H1 (cell line): ENCODE data around the gene MAST1. TPM values are rescaled to one million over a fixed set of nuclear protein-coding genes. Genes with fewer than 3 reads are reported as not detected.
A peak's percentile ranks its signal among the peaks of the same experiment; 100 is the strongest.

Source experiments
- CTCF ChIA-PET: fragments of 300-600 bp; sonication (Branson Sonifier 250); formaldehyde crosslinking; loops from one replicate; lab custom pipeline; 2021; ENCODE audit not compliant: partially characterized antibody; lab: Charles Lee
- POLR2A ChIA-PET: fragments of 300-600 bp; sonication (Branson Sonifier 250); formaldehyde crosslinking; loops from one replicate; lab custom pipeline; 2021; ENCODE audit warnings: inconsistent platforms; ENCODE audit not compliant: partially characterized antibody; lab: Charles Lee
- DNase-seq, 2 experiments: peaks; one replicate each; pipeline versions ENCODE4 v3.0.0 to v3.0.0-alpha.2; 2010 to 2022; ENCODE audit warnings: low spot score in 2 of 2, low read depth in 1 of 2, mixed read lengths in 1 of 2
- FAIRE-seq: peaks from 2 replicates; lab custom pipeline; 2011; peaks lifted over from hg19 to GRCh38; lab: Jason Lieb, UNC
- H2AFZ ChIP-seq: 2 replicates; pipeline ENCODE4 v1.8.1; 2012; ENCODE audit warnings: low read length, inconsistent platforms
- H2AK5ac ChIP-seq: 2 replicates; pipeline ENCODE4 v1.6.1; 2013; ENCODE audit warnings: low read depth, low read length
- H2BK120ac ChIP-seq: replicated peaks from 2 replicates; pipeline ENCODE3; 2013; ENCODE audit warnings: low read depth, low read length, inconsistent platforms
- H2BK12ac ChIP-seq: 2 replicates; pipeline ENCODE4 v1.6.1; 2013; ENCODE audit warnings: low read depth, low read length
- H2BK15ac ChIP-seq: 2 replicates; pipeline ENCODE4 v1.6.1; 2013; ENCODE audit warnings: low read length
- H2BK20ac ChIP-seq: 2 replicates; pipeline ENCODE4 v1.6.1; 2013; ENCODE audit warnings: low read length
- H2BK5ac ChIP-seq: 2 replicates; pipeline ENCODE4 v1.6.1; 2013; ENCODE audit warnings: low read depth, low read length
- H3K14ac ChIP-seq: 2 replicates; pipeline ENCODE4 v1.6.1; 2013; ENCODE audit warnings: inconsistent platforms; ENCODE audit not compliant: insufficient read length
- H3K18ac ChIP-seq: 2 replicates; pipeline ENCODE4 v1.6.1; 2013; ENCODE audit warnings: low read length; ENCODE audit errors: extremely low read depth
- H3K23ac ChIP-seq: 2 replicates; pipeline ENCODE4 v1.6.1; 2013; ENCODE audit warnings: inconsistent platforms; ENCODE audit not compliant: insufficient read length
- H3K23me2 ChIP-seq: 2 replicates; pipeline ENCODE4 v1.6.1; 2013; ENCODE audit warnings: low read depth, low read length
- H3K27ac ChIP-seq: 2 replicates; pipeline ENCODE4 v1.6.1; 2011; ENCODE audit warnings: low read depth, low read length, inconsistent platforms
- H3K27me3 ChIP-seq, 4 experiments: replicated peaks in 1 of 4; 1 replicate in 1 of 4; 2 replicates in 3 of 4; pipeline versions ENCODE4 v1.6.1 to v1.8.1; 2011 to 2013; ENCODE audit warnings: low read length in 3 of 4, mild to moderate bottlenecking in 3 of 4, inconsistent platforms in 2 of 4, mixed read lengths in 2 of 4, moderate library complexity in 1 of 4; ENCODE audit not compliant: control insufficient read depth in 3 of 4, insufficient read depth in 3 of 4; ENCODE audit errors: extremely low read depth in 1 of 4
- H3K36me3 ChIP-seq, 4 experiments: 2 replicates each; pipeline versions ENCODE4 v1.6.1 to v1.8.1; 2011 to 2013; ENCODE audit warnings: mild to moderate bottlenecking in 4 of 4, low read length in 3 of 4, moderate library complexity in 2 of 4, control low read depth in 1 of 4, inconsistent platforms in 1 of 4; ENCODE audit not compliant: insufficient read depth in 4 of 4, control insufficient read depth in 2 of 4
- H3K4ac ChIP-seq: replicated peaks from 2 replicates; pipeline ENCODE3; 2013; ENCODE audit warnings: low read length, low read depth, mixed read lengths, inconsistent platforms; ENCODE audit not compliant: insufficient read length
- H3K4me1 ChIP-seq, 4 experiments: replicated peaks in 1 of 4; 1 replicate in 1 of 4; 2 replicates in 3 of 4; pipeline versions ENCODE4 v1.6.1 to v1.8.1; 2011 to 2013; ENCODE audit warnings: low read length in 3 of 4, inconsistent platforms in 2 of 4, mixed read lengths in 1 of 4; ENCODE audit not compliant: insufficient read depth in 4 of 4, control insufficient read depth in 3 of 4
- H3K4me2 ChIP-seq, 2 experiments: 2 replicates each; pipeline versions ENCODE4 v1.6.1 to v1.8.1; 2011 to 2013; ENCODE audit warnings: low read depth in 2 of 2, low read length in 2 of 2, control low read depth in 1 of 2, inconsistent platforms in 1 of 2, mild to moderate bottlenecking in 1 of 2; ENCODE audit not compliant: insufficient read depth in 1 of 2
- H3K4me3 ChIP-seq, 4 experiments: fragments of 200-600, 300-600 bp in 1 of 4; sonication (generic), shearing (Covaris generic), sonication (Bioruptor Twin) in 1 of 4; 2 replicates each; pipeline versions ENCODE4 v1.5.1 to v1.8.1; 2011 to 2016; ENCODE audit warnings: low read length in 4 of 4, low read depth in 3 of 4, control low read depth in 2 of 4, inconsistent platforms in 2 of 4, mild to moderate bottlenecking in 2 of 4, mixed read lengths in 1 of 4, moderate library complexity in 1 of 4; ENCODE audit not compliant: insufficient read depth in 2 of 4; ENCODE audit errors: extremely low read depth in 1 of 4
- H3K56ac ChIP-seq: replicated peaks from 2 replicates; pipeline ENCODE3; 2013; ENCODE audit warnings: low read depth, mild to moderate bottlenecking, mixed read lengths, low read length, inconsistent platforms; ENCODE audit not compliant: insufficient read length
- H3K79me1 ChIP-seq: 2 replicates; pipeline ENCODE4 v1.6.1; 2013; ENCODE audit warnings: low read depth, low read length, control low read depth
- H3K79me2 ChIP-seq, 2 experiments: 2 replicates each; pipeline versions ENCODE4 v1.6.1 to v1.8.1; 2012 to 2013; ENCODE audit warnings: low read length in 2 of 2, mild to moderate bottlenecking in 2 of 2, inconsistent platforms in 1 of 2; ENCODE audit not compliant: insufficient read depth in 2 of 2, control insufficient read depth in 1 of 2
- H3K9ac ChIP-seq, 4 experiments: replicated peaks in 1 of 4; 1 replicate in 1 of 4; 2 replicates in 3 of 4; pipeline versions ENCODE4 v1.6.1 to v1.8.1; 2011 to 2013; ENCODE audit warnings: low read depth in 3 of 4, low read length in 3 of 4, control low read depth in 2 of 4, mild to moderate bottlenecking in 2 of 4, moderate library complexity in 2 of 4, inconsistent platforms in 1 of 4; ENCODE audit errors: extremely low read depth in 1 of 4
- H3K9me3 ChIP-seq, 2 experiments: 2 replicates each; pipeline versions ENCODE4 v1.6.1 to v1.8.1; 2012 to 2013; ENCODE audit warnings: mild to moderate bottlenecking in 2 of 2, moderate library complexity in 2 of 2, control low read depth in 1 of 2, inconsistent platforms in 1 of 2, low read depth in 1 of 2, low read length in 1 of 2, mixed read lengths in 1 of 2; ENCODE audit not compliant: insufficient read depth in 2 of 2
- H4K20me1 ChIP-seq, 2 experiments: replicated peaks in 1 of 2; 2 replicates each; pipeline versions ENCODE3 to v1.8.1; 2011 to 2013; ENCODE audit warnings: inconsistent platforms in 2 of 2, low read length in 2 of 2, mild to moderate bottlenecking in 1 of 2; ENCODE audit not compliant: insufficient read depth in 2 of 2, control insufficient read depth in 1 of 2
- H4K5ac ChIP-seq: 2 replicates; pipeline ENCODE4 v1.6.1; 2013; ENCODE audit warnings: low read length, low read depth, mixed read lengths, inconsistent platforms; ENCODE audit not compliant: insufficient read length
- H4K8ac ChIP-seq: 2 replicates; pipeline ENCODE4 v1.8.0; 2013; ENCODE audit warnings: mild to moderate bottlenecking, moderate library complexity, low read length, inconsistent platforms; ENCODE audit not compliant: insufficient read depth; ENCODE audit errors: extremely low read depth
- H4K91ac ChIP-seq: replicated peaks from 2 replicates; pipeline ENCODE3; 2013; ENCODE audit warnings: low read length, mixed read lengths, inconsistent platforms; ENCODE audit not compliant: insufficient read length
- CBX5 ChIP-seq: fragments of 300-800, 300-1000 bp; sonication (generic); IDR thresholded peaks from 2 replicates; pipeline ENCODE4 v1.7.1; 2016; ENCODE audit warnings: antibody characterized with exemption, low read length, low read depth
- CREB1 ChIP-seq: IDR thresholded peaks from 2 replicates; pipeline ENCODE4 v1.6.1; 2012; ENCODE audit warnings: inconsistent platforms
- CTBP2 ChIP-seq: IDR thresholded peaks from 2 replicates; pipeline ENCODE4 v1.7.0; 2011; ENCODE audit warnings: borderline replicate concordance, mild to moderate bottlenecking, moderate library complexity, mixed read lengths, low read length; ENCODE audit not compliant: insufficient read depth, insufficient read length
- HDAC6 ChIP-seq: IDR thresholded peaks from one replicate; pipeline ENCODE4 v1.7.1; 2012; ENCODE audit warnings: low read depth, mild to moderate bottlenecking, inconsistent platforms, low read length, moderate library complexity
- KDM5A ChIP-seq: fragments of 200-600 bp; IDR thresholded peaks from 2 replicates; pipeline ENCODE4 v1.7.1; 2012; ENCODE audit warnings: mild to moderate bottlenecking, low read length, inconsistent platforms, mixed read lengths
- NANOG ChIP-seq: IDR thresholded peaks from 2 replicates; pipeline ENCODE4 v1.6.1; 2011; ENCODE audit warnings: low read length, low read depth, mild to moderate bottlenecking, inconsistent platforms; ENCODE audit not compliant: insufficient read depth, poor library complexity, severe bottlenecking
- PHF8 ChIP-seq: fragments of 200-600 bp; sonication (generic); conservative IDR thresholded peaks from 2 replicates; pipeline ENCODE4 v1.7.1; 2012; ENCODE audit warnings: low read depth, mild to moderate bottlenecking, inconsistent platforms, low read length, moderate library complexity
- POLR2A ChIP-seq, 2 experiments: IDR thresholded peaks; 1 replicate in 1 of 2; 2 replicates in 1 of 2; pipeline ENCODE4 v1.6.1; 2011; ENCODE audit warnings: low read depth in 2 of 2, low read length in 2 of 2, mild to moderate bottlenecking in 2 of 2; ENCODE audit errors: control extremely low read depth in 1 of 2
- SUZ12 ChIP-seq: fragments of 200-600 bp; sonication (generic); IDR thresholded peaks from 2 replicates; pipeline ENCODE4 v1.6.1; 2012; ENCODE audit warnings: mild to moderate bottlenecking, inconsistent platforms, low read length, moderate library complexity, mixed read lengths
- TEAD4 ChIP-seq: IDR thresholded peaks from 2 replicates; pipeline ENCODE4 v1.6.1; 2012; ENCODE audit warnings: low read depth, low read length, inconsistent platforms, mixed read lengths
- WGBS, 2 experiments: shearing (Covaris generic) in 1 of 2; methylation state at CpG; one replicate each; pipeline versions ENCODE4 v1.1.6 to v1.1.7; 2013 to 2015; ENCODE audit warnings: low lambda C conversion rate in 2 of 2, mixed read lengths in 2 of 2, inconsistent platforms in 1 of 2, low coverage in 1 of 2, missing lambda C conversion rate in 1 of 2; ENCODE audit not compliant: insufficient replicate concordance in 2 of 2, insufficient coverage in 1 of 2, insufficient read length in 1 of 2; ENCODE audit errors: extremely low coverage in 1 of 2, missing lambda C conversion rate in 1 of 2; 5-methylcytosine and 5-hydroxymethylcytosine counted together
- polyA plus RNA-seq, 7 experiments: library from polyadenylated mRNA; depleted of rRNA in 3 of 7; stranded (reverse) in 5 of 7; unstranded in 2 of 7; fragments of >200 nt in 5 of 7; fragments of 200-250 nt in 2 of 7; gene quantifications; 1 replicate in 5 of 7; 2 replicates in 1 of 7; 4 replicates in 1 of 7; pipeline versions ENCODE4 v1.2.1 to v1.2.3, GENCODE V29; 2011 to 2013; ENCODE audit warnings: missing spikeins in 2 of 7, mixed read lengths in 2 of 7
- total RNA-seq: library from RNA; stranded (reverse); fragmentation: NEBNext Ultra II Directional; extraction: Animal tissue kit (Norgen Biotek cat#: 25700); gene quantifications from 2 replicates; pipeline ENCODE4 v1.2.1, GENCODE V29; 2021
- TF ChIP-seq, protein P1 (sequence below): IDR thresholded peaks from 2 replicates; pipeline ENCODE4 v1.6.1; 2012; ENCODE audit warnings: inconsistent platforms

The MAST1 gene
- total and polyA plus RNA-seq, 2 of the 8 experiments (the other 6 are each of a cell fraction or from before 2014, with no cell fraction given): 15.6 to 28.3 TPM

GRCh38 chr19:12792051-12792852 lies 46.1 kb upstream of the MAST1 start:
- Histone ChIP-seq H2BK120ac (no peak overlapping the region), H3K27me3 (peaks cover 0 to 18% (median 13%) of the 10 kb centered on the region in 4 experiments; a peak in 5 of 7 replicates), H3K14ac (no peak overlapping the region), H3K4me3 (peak overlapping the region; percentile 46 to 71 (median 54)), H3K4ac (peak overlapping the region; percentile 92), H2AFZ (no peak overlapping the region), H4K8ac (peak overlapping the region; percentile 87), H2BK12ac (0 out of 2 replicates have a peak overlapping the region, but pooled peaks have one; percentile 68), H3K27ac (no peak overlapping the region), H4K20me1 (no peaks in the 10 kb centered on the region), H2AK5ac (no peak overlapping the region), H3K9ac (peak overlapping the region; percentile 45 to 63 (median 54)), H2BK5ac (peak overlapping the region; percentile 78; the same call in 1 of the 2 replicates), H3K23me2 (peaks cover 29% of the 10 kb centered on the region), H3K9me3 (no peaks in the 10 kb centered on the region), H3K18ac (peak overlapping the region; percentile 95), H3K56ac (peak overlapping the region; percentile 65), H3K4me1 (peaks cover 9 to 40% (median 26%) of the 10 kb centered on the region in 4 experiments), H4K91ac (peak overlapping the region; percentile 87), H3K23ac (no peak overlapping the region), H3K36me3 (no peaks in the 10 kb centered on the region; a peak in 1 of 8 replicates), H2BK15ac (0 out of 2 replicates have a peak overlapping the region, but pooled peaks have one; percentile 61), H3K4me2 (peak overlapping the region; percentile 74 to 97), H3K79me2 (no peaks in the 10 kb centered on the region), H2BK20ac (no peak overlapping the region), H3K79me1 (no peaks in the 10 kb centered on the region), H4K5ac (no peak overlapping the region)
- peak in 1 of 2 experiments; percentile 84 for DNase-seq
- no peak for FAIRE-seq
- CTCF ChIA-PET: interaction anchor here (0.9 to 17.9 kb wide), 9 partner anchors 10 to 123 kb away, joined by 3 to 288 read pairs (median 4); partner anchors contain the start of genes RNASEH2A and THSD8
- WGBS, 2 experiments: 2% methylated on average over 71 of the region's 84 CpGs; no CpG with 5 or more reads in 1 of the 2 experiments
- POLR2A ChIA-PET: interaction anchor here (0.7 to 15.2 kb wide), 21 partner anchors 8 to 161 kb away, joined by 3 to 317 read pairs (median 5); partner anchors contain the start of genes DNASE2, GET3, HOOK2 and PRDX2
- no peak for TF ChIP-seq CTBP2
- TF ChIP-seq PHF8: 0 out of 2 replicates have a peak, but pooled peaks have one; percentile 22
- peak; percentile 20 for TF ChIP-seq NANOG
- TF ChIP-seq CREB1: peak; percentile 56
- no peak for TF ChIP-seq TEAD4
- no peak for TF ChIP-seq CBX5
- TF ChIP-seq, protein P1, sequence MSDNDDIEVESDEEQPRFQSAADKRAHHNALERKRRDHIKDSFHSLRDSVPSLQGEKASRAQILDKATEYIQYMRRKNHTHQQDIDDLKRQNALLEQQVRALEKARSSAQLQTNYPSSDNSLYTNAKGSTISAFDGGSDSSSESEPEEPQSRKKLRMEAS: peak; percentile 92
- no peak; a peak in 1 of 3 replicates for TF ChIP-seq POLR2A (IDR thresholded peaks at IDR 0.05; ENCODE audit: control extremely low read depth in 1 of 2, low read depth in 2 of 2, low read length in 2 of 2)
- no peak for TF ChIP-seq KDM5A
- TF ChIP-seq SUZ12: peak; percentile 34; the same call in 1 of the 2 replicates
- TF ChIP-seq HDAC6: no peak
